GM23338 (cell line): ENCODE measurements around the gene UMODL1. TPM values are rescaled to one million over a fixed set of nuclear protein-coding genes. Genes with fewer than 3 reads are reported as not detected.

Experiments used
- ATAC-seq: fragments of 200-7000 bp; cut with Tn5 transposase; 3 replicates; pipeline ENCODE4 v1.9.1; 2020
- DNase-seq: peaks from one replicate; pipeline ENCODE4 v3.0.0-alpha.2; 2015; ENCODE audit warnings: low spot score
- H2AFZ ChIP-seq: fragments of 200-600 bp; sonication (generic); 2 replicates; pipeline ENCODE4 v1.8.0; 2016; ENCODE audit warnings: antibody characterized with exemption, mild to moderate bottlenecking, moderate library complexity
- H3F3A ChIP-seq: fragments of 200-600 bp; sonication (generic); replicated peaks from 2 replicates; pipeline ENCODE4 v1.8.0; 2017; ENCODE audit warnings: antibody characterized with exemption, mixed run types, low read depth
- H3K27ac ChIP-seq: fragments of 200-600 bp; sonication (generic); 2 replicates; pipeline ENCODE4 v1.6.1; 2016; ENCODE audit warnings: low read depth
- H3K27me3 ChIP-seq: fragments of 200-600 bp; sonication (generic); 2 replicates; pipeline ENCODE4 v1.8.0; 2016; ENCODE audit warnings: mild to moderate bottlenecking, mixed run types, moderate library complexity; ENCODE audit not compliant: insufficient read depth
- H3K36me3 ChIP-seq: fragments of 200-600 bp; sonication (generic); 2 replicates; pipeline ENCODE4 v1.8.0; 2016; ENCODE audit warnings: mild to moderate bottlenecking; ENCODE audit not compliant: insufficient read depth
- H3K4me1 ChIP-seq: fragments of 200-600 bp; sonication (generic); 2 replicates; pipeline ENCODE4 v1.8.0; 2016; ENCODE audit warnings: mild to moderate bottlenecking, moderate library complexity; ENCODE audit not compliant: insufficient read depth
- H3K4me2 ChIP-seq: fragments of 200-600 bp; sonication (generic); 2 replicates; pipeline ENCODE4 v1.7.1; 2017; ENCODE audit warnings: mixed run types
- H3K4me3 ChIP-seq: fragments of 200-600 bp; sonication (generic); 2 replicates; pipeline ENCODE4 v1.6.1; 2016; ENCODE audit warnings: mixed run types
- H3K79me2 ChIP-seq: fragments of 200-600 bp; sonication (generic); replicated peaks from 2 replicates; pipeline ENCODE4 v1.8.0; 2017; ENCODE audit warnings: mild to moderate bottlenecking; ENCODE audit not compliant: insufficient read depth
- H3K9me2 ChIP-seq: fragments of 200-600 bp; sonication (generic); 2 replicates; pipeline ENCODE4 v1.8.0; 2017; ENCODE audit not compliant: insufficient read depth
- H4K20me1 ChIP-seq: fragments of 200-600 bp; sonication (generic); replicated peaks from 2 replicates; pipeline ENCODE4 v1.8.0; 2017; ENCODE audit warnings: mild to moderate bottlenecking; ENCODE audit not compliant: insufficient read depth
- H3K27ac Mint-ChIP-seq: 2 replicates; pipeline ENCODE4 v1.8.0; 2020; ENCODE audit warnings: inconsistent platforms, mild to moderate bottlenecking, moderate library complexity, mixed read lengths
- H3K27me3 Mint-ChIP-seq: 3 replicates; pipeline ENCODE4 v1.8.0; 2022; ENCODE audit warnings: low read depth, mild to moderate bottlenecking, moderate library complexity, mixed read lengths, inconsistent platforms; ENCODE audit not compliant: insufficient read depth, poor library complexity
- H3K36me3 Mint-ChIP-seq: 3 replicates; pipeline ENCODE4 v1.8.0; 2021; ENCODE audit warnings: low read depth, mild to moderate bottlenecking, inconsistent platforms, moderate library complexity, mixed read lengths
- H3K4me1 Mint-ChIP-seq: 3 replicates; pipeline ENCODE4 v1.8.0; 2020; ENCODE audit warnings: mild to moderate bottlenecking, inconsistent platforms, mixed read lengths
- H3K4me3 Mint-ChIP-seq: 3 replicates; pipeline ENCODE4 v1.8.0; 2021; ENCODE audit warnings: moderate library complexity, mild to moderate bottlenecking, inconsistent platforms, mixed read lengths
- H3K9me3 Mint-ChIP-seq: 3 replicates; pipeline ENCODE4 v1.8.0; 2020; ENCODE audit warnings: moderate library complexity, mild to moderate bottlenecking, inconsistent platforms, mixed read lengths
- CREB1 ChIP-seq: fragments of 250-450 bp; sonication (Bioruptor Pico); IDR thresholded peaks from 2 replicates; pipeline ENCODE4 v1.5.0; 2020; ENCODE audit warnings: low read depth, mild to moderate bottlenecking, moderate library complexity
- CTCF ChIP-seq, 2 experiments: fragments of 200-600 bp in 1 of 2; sonication (generic) in 1 of 2; conservative IDR thresholded peaks; 2 replicates each; pipeline versions ENCODE4 v1.5.1 to v1.6.1; 2016 to 2017; ENCODE audit warnings: antibody characterized with exemption in 2 of 2, low read depth in 2 of 2, mild to moderate bottlenecking in 2 of 2, moderate library complexity in 1 of 2
- ETS1 ChIP-seq: IDR thresholded peaks from 2 replicates; pipeline ENCODE4 v1.6.1; 2016; ENCODE audit warnings: antibody characterized with exemption
- EZH2 ChIP-seq: fragments of 200-600 bp; sonication (generic); IDR thresholded peaks from one replicate; pipeline ENCODE4 v1.8.0; 2017; ENCODE audit warnings: antibody characterized with exemption, mild to moderate bottlenecking, low read depth; ENCODE audit not compliant: unreplicated experiment
- EZH2phosphoT487 ChIP-seq: fragments of 200-600 bp; sonication (generic); IDR thresholded peaks from one replicate; pipeline ENCODE4 v1.8.1; 2018; ENCODE audit warnings: antibody characterized with exemption; ENCODE audit not compliant: unreplicated experiment
- JUNB ChIP-seq: IDR thresholded peaks from one replicate; pipeline ENCODE4 v1.6.1; 2016; ENCODE audit warnings: antibody characterized with exemption; ENCODE audit not compliant: unreplicated experiment
- NANOG ChIP-seq: IDR thresholded peaks from 2 replicates; pipeline ENCODE4 v1.6.1; 2016; ENCODE audit warnings: antibody characterized with exemption, borderline replicate concordance
- POLR2AphosphoS5 ChIP-seq: IDR thresholded peaks from 2 replicates; pipeline ENCODE4 v1.6.1; 2016; ENCODE audit warnings: antibody characterized with exemption, low read depth
- REST ChIP-seq: IDR thresholded peaks from one replicate; pipeline ENCODE4 v1.6.1; 2018; ENCODE audit warnings: antibody characterized with exemption; ENCODE audit not compliant: unreplicated experiment
- STAT1 ChIP-seq: IDR thresholded peaks from one replicate; pipeline ENCODE4 v1.6.1; 2016; ENCODE audit warnings: antibody characterized with exemption; ENCODE audit not compliant: unreplicated experiment
- ZNF114 ChIP-seq: fragments of 250-450 bp; sonication (Bioruptor Pico); IDR thresholded peaks from 2 replicates; pipeline ENCODE4 v1.5.0; 2020; ENCODE audit warnings: mild to moderate bottlenecking, moderate library complexity
- ZNF331 ChIP-seq: fragments of 250-450 bp; sonication (Bioruptor Pico); IDR thresholded peaks from 2 replicates; pipeline ENCODE4 v1.5.0; 2020; ENCODE audit warnings: low read depth, mild to moderate bottlenecking, moderate library complexity
- polyA plus RNA-seq: library from polyadenylated mRNA; unstranded; fragments of >200 nt; fragmentation: Nextera tagmentation; extraction: Ambion mirVana; gene quantifications from 2 replicates; pipeline ENCODE4 v1.2.1, GENCODE V29; 2016
- total RNA-seq: library from RNA; depleted of rRNA; stranded (reverse); fragments of >200 nt; shearing (Covaris generic); gene quantifications from 2 replicates; pipeline ENCODE4 v1.2.3, GENCODE V29; 2014

The UMODL1 gene
- total and polyA plus RNA-seq, 2 experiments from 2014 or later, result not detected

- TF ChIP-seq JUNB, result no peak
- TF ChIP-seq REST, result no peak
- no peak for TF ChIP-seq ZNF114 (CRISPR knock-in tag)
- no peak for TF ChIP-seq ETS1
- TF ChIP-seq EZH2, result no peak
These were observed 25.4 kb downstream of the UMODL1 start (continued) for GRCh38 chr21:42096566-42096965.

- DNase-seq, result no peak
- Mint-ChIP-seq H3K9me3 (peaks cover 16% of the 10 kb centered on the region), H3K27me3 (peaks cover 9% of the 10 kb centered on the region), H3K4me3 (no peak overlapping the region), H3K36me3 (peaks cover 11% of the 10 kb centered on the region; the same call in 2 of the 3 replicates), H3K27ac (no peak overlapping the region), H3K4me1 (peaks cover 6% of the 10 kb centered on the region)
- Histone ChIP-seq H2AFZ (no peak overlapping the region), H3K4me2 (no peak overlapping the region), H4K20me1 (no peaks in the 10 kb centered on the region), H3K9me2 (no peaks in the 10 kb centered on the region), H3F3A (no peaks in the 10 kb centered on the region), H3K27ac (no peak overlapping the region), H3K79me2 (no peaks in the 10 kb centered on the region), H3K36me3 (no peaks in the 10 kb centered on the region), H3K4me3 (no peak overlapping the region), H3K27me3 (no peaks in the 10 kb centered on the region), H3K4me1 (peaks cover 4% of the 10 kb centered on the region; the same call in 1 of the 2 replicates)
- ATAC-seq, result no peak
- TF ChIP-seq ZNF114 (CRISPR knock-in tag), result no peak
- TF ChIP-seq CTCF (conservative IDR thresholded peaks at IDR 0.05; ENCODE audit: low read depth in 2 of 2), result no peak
- TF ChIP-seq ETS1, result no peak
- no peak for TF ChIP-seq POLR2AphosphoS5
- no peak for TF ChIP-seq NANOG
- TF ChIP-seq EZH2phosphoT487, result no peak
- no peak for TF ChIP-seq CREB1 (CRISPR knock-in tag)
- TF ChIP-seq ZNF331 (CRISPR knock-in tag), result no peak
- TF ChIP-seq JUNB, result no peak
- TF ChIP-seq EZH2, result no peak
- TF ChIP-seq REST, result no peak
- TF ChIP-seq STAT1, result no peak
These were observed 26.2 kb downstream of the UMODL1 start for GRCh38 chr21:42097274-42097673.
